Measurements from ENCODE around the gene CDC42SE2.
"Not testable (repeated sequence)": the region's sequence is repeated elsewhere in the genome, so short reads cannot be mapped to it uniquely, and the experiment has no call there.

The CDC42SE2 gene

GRCh38 chr5:131274326-131275063 is 10.6 kb downstream of the CDC42SE2 start:
- in situ Hi-C loops (cut with HindIII; ENCODE audit: low sequenced_read_pairs), result loop anchor here (25.0 kb wide), 1 partner anchor 138 kb away; no protein-coding TSS in a partner anchor

GRCh38 chr5:131276072-131276471 is 12.2 kb downstream of the CDC42SE2 start:
- in situ Hi-C loops (cut with HindIII; ENCODE audit: low sequenced_read_pairs), result no loop called here

GRCh38 chr5:131277447-131277846 is 13.6 kb downstream of the CDC42SE2 start:
- in situ Hi-C loops (cut with HindIII; ENCODE audit: low sequenced_read_pairs), result no loop called here

- in situ Hi-C loops (cut with HindIII; ENCODE audit: low sequenced_read_pairs), result no loop called here
Measured at GRCh38 chr5:131277875-131278740, 14.3 kb downstream of the CDC42SE2 start.

- in situ Hi-C loops (cut with HindIII; ENCODE audit: low sequenced_read_pairs), result not testable (repeated sequence)
Measured at GRCh38 chr5:131278741-131279124, 14.9 kb downstream of the CDC42SE2 start.

- in situ Hi-C loops (cut with HindIII; ENCODE audit: low sequenced_read_pairs), result no loop called here
Measured at GRCh38 chr5:131279204-131279603, 15.4 kb downstream of the CDC42SE2 start.

- in situ Hi-C loops (cut with HindIII; ENCODE audit: low sequenced_read_pairs), result no loop called here
Measured at GRCh38 chr5:131280417-131280816, 16.6 kb downstream of the CDC42SE2 start.

- in situ Hi-C loops (cut with HindIII; ENCODE audit: low sequenced_read_pairs), result no loop called here
Measured at GRCh38 chr5:131281133-131281867, 17.4 kb downstream of the CDC42SE2 start.

GRCh38 chr5:131281868-131282234 is 18.0 kb downstream of the CDC42SE2 start:
- in situ Hi-C loops (cut with HindIII; ENCODE audit: low sequenced_read_pairs), result no loop called here

GRCh38 chr5:131282235-131282634 is 18.4 kb downstream of the CDC42SE2 start:
- in situ Hi-C loops (cut with HindIII; ENCODE audit: low sequenced_read_pairs), result no loop called here

- in situ Hi-C loops (cut with HindIII; ENCODE audit: low sequenced_read_pairs), result no loop called here
Measured at GRCh38 chr5:131285703-131286399, 22.0 kb downstream of the CDC42SE2 start.

- in situ Hi-C loops (cut with HindIII; ENCODE audit: low sequenced_read_pairs), result no loop called here
Measured at GRCh38 chr5:131286400-131286715, 22.5 kb downstream of the CDC42SE2 start.

GRCh38 chr5:131288328-131288727 is 24.5 kb downstream of the CDC42SE2 start:
- in situ Hi-C loops (cut with HindIII; ENCODE audit: low sequenced_read_pairs), result no loop called here

GRCh38 chr5:131289738-131290137 is 25.9 kb downstream of the CDC42SE2 start:
- in situ Hi-C loops (cut with HindIII; ENCODE audit: low sequenced_read_pairs), result no loop called here

GRCh38 chr5:131296213-131296672 is 32.4 kb downstream of the CDC42SE2 start:
- in situ Hi-C loops (cut with HindIII; ENCODE audit: low sequenced_read_pairs), result no loop called here

GRCh38 chr5:131297886-131298285 is 34.0 kb downstream of the CDC42SE2 start:
- in situ Hi-C loops (cut with HindIII; ENCODE audit: low sequenced_read_pairs), result no loop called here

- in situ Hi-C loops (cut with HindIII; ENCODE audit: low sequenced_read_pairs), result no loop called here
Measured at GRCh38 chr5:131299465-131299864, 35.6 kb downstream of the CDC42SE2 start.

GRCh38 chr5:131302506-131302905 is 38.7 kb downstream of the CDC42SE2 start:
- in situ Hi-C loops (cut with HindIII; ENCODE audit: low sequenced_read_pairs), result no loop called here

- in situ Hi-C loops (cut with HindIII; ENCODE audit: low sequenced_read_pairs), result no loop called here
Measured at GRCh38 chr5:131303537-131303936, 39.7 kb downstream of the CDC42SE2 start.

GRCh38 chr5:131304414-131304813 is 40.6 kb downstream of the CDC42SE2 start:
- in situ Hi-C loops (cut with HindIII; ENCODE audit: low sequenced_read_pairs), result no loop called here
